HG03280 (cell line): ENCODE results near the gene PLEKHH1.
"Not testable (repeated sequence)": the region's sequence is repeated elsewhere in the genome, so short reads cannot be mapped to it uniquely, and the experiment has no call there.

Experiments used
- ATAC-seq: cut with Tn5 transposase; IDR thresholded peaks from one replicate; pipeline ENCODE4 v1.9.1; 2021; ENCODE audit warnings: mild to moderate bottlenecking, moderate library complexity; ENCODE audit not compliant: unreplicated experiment

Gene PLEKHH1

DNA sequence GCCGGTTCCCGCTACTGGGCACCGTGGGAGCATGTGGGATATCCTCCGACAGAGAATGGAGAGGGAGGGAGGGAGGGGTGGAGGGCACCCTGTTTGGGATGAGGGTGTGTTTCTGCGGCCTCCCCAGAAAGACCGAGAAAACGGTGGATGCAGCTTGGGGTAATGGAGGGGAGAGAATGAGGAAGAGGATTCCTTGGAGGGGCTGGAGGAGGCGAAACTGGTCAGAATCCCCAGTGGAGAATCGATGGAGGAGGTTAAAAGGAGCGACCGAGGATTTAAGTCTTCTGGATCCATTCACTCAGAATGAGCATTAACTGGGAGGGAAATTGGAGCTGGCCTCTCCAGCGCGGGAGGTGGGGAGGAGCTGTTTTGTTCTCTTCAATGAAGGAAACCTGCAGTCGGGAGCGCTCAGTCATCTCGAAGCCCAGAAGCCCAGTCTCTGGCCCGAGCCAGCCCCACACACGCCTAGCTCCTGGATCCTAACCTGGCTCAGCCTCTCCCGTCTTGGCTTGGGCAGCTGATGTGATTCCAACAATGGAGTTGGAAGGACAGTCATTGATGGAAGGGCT lies 87.2 kb downstream of the PLEKHH1 start:
- ATAC-seq: no peak

DNA sequence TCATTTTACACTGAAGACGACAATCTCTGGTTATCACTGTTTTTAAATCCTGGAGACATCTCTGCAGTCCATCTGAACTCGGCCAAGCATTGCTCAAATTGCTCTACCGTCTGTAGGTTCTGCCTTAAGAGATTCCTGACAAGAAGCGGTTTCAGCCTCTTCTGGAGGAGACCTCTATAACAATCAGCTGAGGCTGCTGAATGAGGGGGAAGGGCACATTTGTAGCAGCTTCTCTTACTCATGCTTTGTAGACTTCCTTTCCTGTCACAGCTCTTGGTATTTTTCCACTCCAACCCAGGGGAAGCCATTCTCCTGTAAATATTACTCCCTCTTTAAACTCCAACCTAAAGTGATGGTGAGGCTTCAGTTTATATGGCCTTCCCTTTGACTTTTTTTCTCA lies 89.6 kb downstream of the PLEKHH1 start:
- ATAC-seq: no peak

DNA sequence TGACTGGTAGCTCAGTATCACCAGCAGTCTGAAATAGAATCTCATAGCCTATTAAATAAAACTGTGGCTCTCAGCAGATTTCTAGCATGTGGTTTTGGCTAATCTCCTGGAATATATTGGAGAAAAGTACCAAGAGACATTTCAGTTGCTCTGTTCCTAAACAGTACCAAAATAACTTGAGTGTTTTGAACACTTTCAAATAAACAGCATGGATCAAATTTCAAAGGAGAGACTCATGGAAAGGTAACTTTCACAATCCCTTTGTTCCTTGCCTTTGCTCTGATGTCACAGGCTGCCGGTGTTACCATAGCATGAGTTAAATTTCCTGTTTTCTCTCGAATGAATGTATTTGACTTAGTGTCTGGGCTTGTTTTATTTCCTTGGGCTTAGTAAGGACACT lies 90.0 kb downstream of the PLEKHH1 start:
- no peak for ATAC-seq

DNA sequence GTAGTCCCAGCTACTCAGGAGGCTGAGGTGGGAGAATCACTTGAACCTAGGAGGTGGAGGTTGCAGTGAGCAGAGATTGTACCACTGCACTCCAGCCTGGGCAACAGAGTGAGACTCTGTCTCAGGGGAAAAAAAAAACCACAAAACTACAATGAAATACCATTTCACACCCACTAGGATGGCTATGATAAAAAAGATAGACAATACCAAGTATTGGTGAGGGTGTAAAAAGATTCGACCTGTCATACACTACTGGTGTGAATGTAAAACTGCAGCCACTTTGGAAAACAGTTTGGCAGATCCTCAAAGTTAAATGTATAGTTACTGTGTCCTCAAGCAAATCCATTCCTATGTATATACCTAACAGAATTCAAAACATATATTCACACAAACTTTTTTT lies 93.0 kb downstream of the PLEKHH1 start:
- ATAC-seq: not testable (repeated sequence)

DNA sequence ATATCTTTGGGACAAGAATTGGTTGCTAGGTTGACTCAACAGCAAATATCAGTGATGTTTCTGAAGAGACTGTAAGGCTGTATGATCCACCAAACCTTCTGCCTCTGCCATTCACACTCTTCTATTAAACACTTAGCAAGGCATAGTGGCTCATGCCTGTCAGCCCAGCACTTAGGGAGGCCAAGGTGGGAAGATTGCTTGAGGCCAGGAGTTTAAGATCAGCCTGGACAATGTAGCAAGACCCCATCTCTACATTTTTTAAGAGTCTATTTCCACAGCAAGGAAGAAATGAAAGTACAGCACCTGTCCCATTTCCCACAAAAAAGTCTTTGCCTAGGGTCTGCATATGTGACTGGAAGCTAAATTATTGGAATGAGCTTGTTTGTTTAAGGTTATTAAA lies 94.4 kb downstream of the PLEKHH1 start:
- no peak for ATAC-seq

DNA sequence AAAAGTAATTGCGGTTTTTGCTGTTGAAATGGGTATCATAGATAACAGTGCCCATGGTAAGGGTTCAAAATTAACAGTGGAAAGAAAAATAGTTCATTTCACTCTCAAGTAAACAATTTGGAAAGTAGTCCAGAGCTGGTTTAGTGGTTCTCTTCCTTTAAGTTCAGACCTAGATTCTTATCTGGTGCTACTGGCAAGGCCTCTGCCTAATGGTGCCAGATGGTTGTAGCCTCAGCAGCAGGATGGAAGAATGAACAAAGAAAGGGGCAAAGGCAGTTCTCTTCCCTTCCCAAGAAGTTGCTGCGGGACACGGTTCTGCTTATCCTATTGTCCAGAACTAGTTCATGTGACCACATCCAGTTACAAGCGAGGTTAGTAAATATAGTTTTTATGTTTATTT lies 97.1 kb downstream of the PLEKHH1 start:
- no peak for ATAC-seq

DNA sequence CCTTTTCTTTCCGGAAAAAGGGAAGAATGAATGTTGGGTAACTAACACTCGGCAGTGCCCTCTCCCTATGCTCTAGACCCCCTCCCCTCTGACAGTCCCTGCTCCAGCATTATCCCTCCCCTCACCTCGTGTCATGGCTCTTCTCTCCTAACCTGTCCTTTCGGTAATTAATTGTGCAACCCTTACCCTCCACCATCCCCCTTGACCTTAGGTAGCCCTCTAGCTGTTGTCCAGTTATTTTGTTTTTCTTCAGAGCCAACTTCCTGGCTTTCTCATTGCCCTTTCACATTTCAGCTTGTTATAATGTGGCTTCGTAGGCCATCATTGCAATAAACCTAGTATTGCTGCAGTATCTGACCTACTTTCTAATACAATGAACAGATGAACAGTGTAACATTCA lies 97.8 kb downstream of the PLEKHH1 start:
- no peak for ATAC-seq

DNA sequence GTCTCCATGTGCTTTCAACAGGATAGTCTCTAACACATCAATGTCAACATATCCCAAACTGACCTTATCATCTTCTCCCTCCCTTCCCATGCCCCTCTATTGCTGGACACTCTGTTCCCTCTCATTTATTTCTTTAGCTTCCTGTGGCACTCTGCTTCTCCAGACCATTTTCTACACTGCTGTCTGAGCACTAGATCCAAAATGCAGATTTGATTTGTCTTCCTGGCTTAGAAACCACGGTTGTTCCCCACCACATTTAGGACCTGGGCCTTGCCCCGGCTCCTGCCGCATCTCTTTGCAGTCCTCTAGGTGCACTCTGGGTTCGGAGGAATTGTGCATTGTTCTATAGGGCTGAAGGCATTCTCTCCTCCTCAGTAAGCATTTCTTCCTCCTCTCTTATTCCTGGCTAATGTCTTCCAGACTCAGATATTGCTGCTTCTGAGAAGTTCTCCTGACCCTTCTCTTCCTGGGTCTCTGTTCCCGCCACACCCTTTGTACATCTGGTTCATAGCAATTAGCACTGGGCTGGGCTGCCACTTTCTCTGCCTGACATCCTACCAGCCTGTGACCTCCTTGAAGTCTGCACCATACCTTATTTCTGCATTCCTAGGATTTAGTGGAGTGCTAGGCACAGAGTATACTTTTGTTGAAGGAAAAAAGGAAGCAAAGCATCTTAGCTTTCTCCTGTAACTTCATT lies 100.5 kb downstream of the PLEKHH1 start:
- ATAC-seq: no peak

DNA sequence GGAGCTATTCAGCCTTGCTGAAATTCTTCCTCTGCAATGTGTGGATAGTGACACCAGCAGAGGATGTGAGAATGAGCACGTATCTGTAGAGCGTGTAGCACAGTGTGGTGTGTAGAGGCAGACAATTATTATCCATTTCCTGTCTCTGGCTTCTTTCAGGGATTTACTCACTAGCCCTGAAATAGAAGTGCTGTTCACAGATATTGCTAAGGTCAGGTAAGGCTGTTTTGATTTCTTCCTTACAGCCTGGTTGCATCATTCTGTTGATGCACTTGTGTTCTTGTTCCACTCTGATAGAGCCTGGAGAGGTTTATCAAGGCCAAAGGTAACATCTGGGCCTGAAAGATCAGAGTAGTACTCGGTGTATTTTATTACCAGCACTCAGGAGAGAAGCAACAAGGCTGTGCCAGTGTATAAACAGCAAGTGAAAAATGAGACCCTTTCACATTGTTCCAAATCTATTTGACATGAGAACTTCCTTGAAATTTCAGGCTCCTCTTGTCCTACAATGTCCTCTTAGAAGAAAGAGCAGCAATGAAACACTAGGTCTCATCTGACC lies 103.3 kb downstream of the PLEKHH1 start:
- ATAC-seq: no peak

DNA sequence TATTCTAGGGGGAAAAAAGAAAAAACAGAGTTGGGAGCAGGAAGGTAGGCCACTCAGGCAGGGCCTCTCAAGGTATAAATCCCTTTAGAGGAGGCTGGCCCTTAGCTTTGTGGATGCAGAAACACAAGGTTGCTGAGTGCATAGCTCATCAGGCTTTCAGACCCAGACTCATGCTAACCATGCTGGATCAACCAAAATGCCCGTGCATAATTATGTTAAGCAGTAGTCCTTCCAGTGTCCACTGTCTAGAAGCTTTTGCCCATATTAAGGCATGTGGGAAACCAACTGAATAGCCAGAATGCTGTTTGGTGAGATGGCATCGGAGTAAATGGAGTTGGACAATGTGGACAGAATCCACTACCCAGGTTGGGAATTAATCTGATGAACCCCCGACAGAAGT lies 105.6 kb downstream of the PLEKHH1 start:
- no peak for ATAC-seq
